Activated CD8-positive, alpha-beta memory T cell treated with anti-CD3 and anti-CD28 coated beads for 24 hours (primary cell): ENCODE data around the gene ECE1.
"Not testable (repeated sequence)": the region's sequence is repeated elsewhere in the genome, so short reads cannot be mapped to it uniquely, and the experiment has no call there.

Source experiments
- DNase-seq: peaks from one replicate; pipeline ENCODE4 v3.0.0-alpha.2; 2020

The ECE1 gene

DNA sequence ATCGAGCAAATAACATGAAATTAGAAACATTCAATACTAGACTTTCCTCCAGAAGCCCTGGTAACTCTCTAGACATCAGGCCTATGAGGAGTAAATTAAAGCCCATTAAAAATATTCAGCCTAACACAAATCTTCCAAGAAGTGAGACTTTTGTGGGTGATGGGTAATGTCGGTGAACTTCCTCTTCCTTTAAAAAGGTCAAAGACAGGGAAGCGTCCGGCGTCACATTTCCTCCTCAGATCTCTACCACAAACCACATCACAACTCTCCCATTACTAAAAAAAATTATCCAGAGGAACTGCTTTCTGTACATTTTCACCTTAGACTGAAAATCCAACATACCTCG lies 115.0 kb downstream of the ECE1 start:
- peak; percentile 54 for DNase-seq

DNA sequence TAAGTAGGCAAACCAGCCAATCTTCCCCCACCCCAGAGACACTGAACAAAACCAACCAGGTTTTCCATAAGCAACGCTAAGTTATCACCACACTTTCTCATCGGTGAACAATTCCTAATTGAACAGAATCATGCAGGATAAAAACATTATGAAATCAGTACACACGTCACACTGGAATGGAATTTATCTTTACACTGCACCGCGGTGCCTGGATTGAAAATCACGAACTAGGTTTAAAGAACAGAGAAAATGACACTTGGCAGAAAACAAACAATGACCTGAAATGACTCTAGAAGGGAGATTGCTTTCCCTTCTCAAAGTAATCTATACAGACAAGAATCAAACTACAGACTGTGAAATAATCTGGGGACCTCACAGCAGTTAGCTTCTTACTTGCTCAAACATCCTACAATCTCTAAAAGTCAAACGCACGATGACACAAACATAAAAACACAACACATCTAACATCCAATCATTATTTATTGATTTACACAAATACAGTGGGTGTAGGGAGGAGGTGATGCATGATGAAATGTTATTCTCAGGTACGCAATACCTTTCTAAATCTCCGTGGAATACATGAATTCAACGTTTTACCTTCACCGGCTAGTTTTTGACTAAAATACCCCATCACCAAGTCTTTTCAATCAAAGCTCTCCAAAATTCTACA lies 115.5 kb downstream of the ECE1 start:
- peak; percentile 13 for DNase-seq

DNA sequence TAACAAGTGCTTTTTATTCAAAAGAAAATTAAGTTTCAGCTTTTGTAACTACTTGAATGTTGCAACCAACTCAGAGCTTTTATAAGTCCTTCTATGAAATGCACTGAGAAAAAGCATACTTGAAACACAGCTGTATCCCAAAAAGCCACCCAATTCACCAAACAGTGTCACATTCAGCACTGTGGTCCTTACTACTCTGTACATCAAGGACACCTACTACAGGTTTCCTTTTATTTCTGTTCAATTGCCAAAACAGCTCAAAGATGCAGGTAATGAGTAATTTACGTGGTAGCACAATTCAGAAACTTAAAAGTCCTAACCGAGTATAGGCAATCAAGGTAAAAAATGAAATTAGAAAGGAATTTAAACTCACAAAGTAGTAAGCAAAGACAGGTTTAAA lies 116.0 kb downstream of the ECE1 start:
- DNase-seq = no peak

DNA sequence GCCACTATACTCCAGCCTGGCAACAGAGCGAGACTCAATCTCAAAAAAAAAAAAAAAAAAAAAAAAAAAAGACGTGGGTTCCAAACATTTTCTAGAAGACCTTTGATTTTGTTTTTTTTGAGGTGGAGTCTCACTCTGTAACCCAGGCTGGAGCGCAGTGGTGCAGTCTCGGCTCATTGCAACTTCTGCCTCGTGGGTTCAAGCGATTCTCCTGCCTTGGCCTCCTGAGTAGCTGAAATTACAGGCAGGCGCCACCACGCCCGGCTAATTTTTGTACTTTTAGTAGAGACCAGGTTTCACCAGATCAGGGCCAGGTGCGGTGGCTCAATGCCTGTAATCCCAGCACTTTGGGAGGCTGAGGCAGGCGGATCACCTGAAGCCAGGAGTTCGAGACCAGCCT lies 117.2 kb downstream of the ECE1 start:
- DNase-seq = peak; percentile 21

DNA sequence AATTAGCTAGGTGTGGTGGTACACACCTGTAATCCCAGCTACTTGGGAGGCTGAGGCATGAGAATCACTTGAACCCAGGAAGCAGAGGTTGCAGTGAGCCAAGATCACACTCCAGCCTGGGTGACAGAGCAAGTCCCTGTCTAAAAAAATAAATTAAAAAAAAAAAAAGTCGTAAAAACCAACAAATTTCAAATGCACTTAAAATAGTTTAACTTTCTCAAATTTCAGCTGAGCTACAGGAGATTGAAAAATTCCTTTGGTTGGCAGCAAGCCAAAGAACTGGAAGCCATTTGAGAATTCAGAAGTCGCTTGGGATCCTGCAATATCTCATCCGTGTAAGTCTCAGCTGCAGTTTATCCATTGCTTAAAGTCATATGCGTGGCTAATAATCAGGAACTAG lies 119.4 kb downstream of the ECE1 start:
- not testable (repeated sequence) for DNase-seq

DNA sequence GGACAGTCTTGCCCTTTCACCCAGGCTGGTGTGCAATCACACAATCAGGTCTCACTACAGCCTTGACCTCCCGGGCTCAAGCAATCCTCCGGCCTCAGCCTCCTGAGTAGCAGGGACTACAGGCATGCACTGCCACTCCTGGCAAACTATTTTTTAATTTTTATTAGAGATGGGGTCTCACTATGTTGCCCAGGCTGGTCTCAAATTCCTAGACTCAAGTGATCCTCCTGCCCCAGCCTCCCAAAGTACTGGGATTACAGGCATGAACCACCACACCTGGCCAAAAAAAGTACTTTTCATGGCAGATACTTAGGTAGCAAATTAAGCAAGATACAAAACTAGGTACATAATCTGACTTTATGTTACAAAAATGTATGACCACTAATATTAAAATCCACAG lies 121.8 kb downstream of the ECE1 start:
- no peak for DNase-seq
